H9 (cell line): ENCODE measurements around the gene SPINK1. TPM values are rescaled to one million over a fixed set of nuclear protein-coding genes. Genes with fewer than 3 reads are reported as not detected.

ENCODE experiments used
- DNase-seq: peaks from one replicate; pipeline ENCODE4 v3.0.0-alpha.2; 2017
- H2AFZ ChIP-seq: one replicate; pipeline ENCODE4 v1.6.1; 2013; ENCODE audit warnings: mild to moderate bottlenecking, low read length, control low read depth, moderate library complexity
- H2AK5ac ChIP-seq: 2 replicates; pipeline ENCODE4 v1.6.1; 2013; ENCODE audit warnings: low read length, control low read depth, mixed read lengths; ENCODE audit not compliant: insufficient read length
- H2BK120ac ChIP-seq: one replicate; pipeline ENCODE4 v1.6.1; 2013; ENCODE audit warnings: low read depth, mild to moderate bottlenecking, low read length, control low read depth, inconsistent platforms; ENCODE audit not compliant: poor library complexity, severe bottlenecking
- H2BK12ac ChIP-seq: 2 replicates; pipeline ENCODE4 v1.6.1; 2013; ENCODE audit warnings: low read length, control low read depth, mixed read lengths, low read depth; ENCODE audit not compliant: insufficient read length
- H2BK15ac ChIP-seq: 2 replicates; pipeline ENCODE4 v1.6.1; 2013; ENCODE audit warnings: low read depth, low read length, control low read depth
- H2BK20ac ChIP-seq: one replicate; pipeline ENCODE4 v1.6.1; 2013; ENCODE audit warnings: low read depth, mild to moderate bottlenecking, low read length, control low read depth, inconsistent platforms; ENCODE audit not compliant: poor library complexity, severe bottlenecking
- H2BK5ac ChIP-seq: 2 replicates; pipeline ENCODE4 v1.6.1; 2013; ENCODE audit warnings: low read length, control low read depth, mixed read lengths; ENCODE audit not compliant: insufficient read length
- H3K14ac ChIP-seq: 2 replicates; pipeline ENCODE4 v1.6.1; 2013; ENCODE audit warnings: low read length, control low read depth; ENCODE audit not compliant: insufficient read depth
- H3K18ac ChIP-seq: 2 replicates; pipeline ENCODE4 v1.6.1; 2013; ENCODE audit warnings: low read depth, mild to moderate bottlenecking, mixed read lengths, low read length, control low read depth; ENCODE audit not compliant: insufficient read length
- H3K23ac ChIP-seq: 2 replicates; pipeline ENCODE4 v1.6.1; 2013; ENCODE audit warnings: low read length, control low read depth, mixed read lengths, low read depth; ENCODE audit not compliant: insufficient read length
- H3K23me2 ChIP-seq: 2 replicates; pipeline ENCODE4 v1.6.1; 2013; ENCODE audit warnings: low read depth, mild to moderate bottlenecking, mixed read lengths, low read length, control low read depth; ENCODE audit not compliant: insufficient read length, poor library complexity, severe bottlenecking
- H3K27ac ChIP-seq: 2 replicates; pipeline ENCODE4 v1.5.1; 2013; ENCODE audit warnings: low read length, control low read depth, mixed read lengths, low read depth; ENCODE audit not compliant: insufficient read length
- H3K27me3 ChIP-seq: 2 replicates; pipeline ENCODE4 v1.6.1; 2013; ENCODE audit warnings: low read length, control low read depth, inconsistent platforms; ENCODE audit not compliant: insufficient read depth
- H3K4ac ChIP-seq: 2 replicates; pipeline ENCODE4 v1.6.1; 2013; ENCODE audit warnings: low read depth, mild to moderate bottlenecking, control low read depth, inconsistent platforms, low read length, moderate library complexity
- H3K4me1 ChIP-seq: 2 replicates; pipeline ENCODE4 v1.6.1; 2013; ENCODE audit warnings: low read length, control low read depth, inconsistent platforms; ENCODE audit not compliant: insufficient read depth
- H3K4me2 ChIP-seq: 2 replicates; pipeline ENCODE4 v1.6.1; 2013; ENCODE audit warnings: low read length, control low read depth, mixed read lengths; ENCODE audit not compliant: insufficient read length, insufficient read depth
- H3K56ac ChIP-seq: 2 replicates; pipeline ENCODE4 v1.6.1; 2013; ENCODE audit warnings: low read depth, mild to moderate bottlenecking, mixed read lengths, low read length, control low read depth; ENCODE audit not compliant: insufficient read length
- H3K79me1 ChIP-seq: 2 replicates; pipeline ENCODE4 v1.6.1; 2013; ENCODE audit warnings: low read depth, mild to moderate bottlenecking, moderate library complexity, low read length, control low read depth, inconsistent platforms; ENCODE audit not compliant: insufficient read depth, poor library complexity, severe bottlenecking
- H3K79me2 ChIP-seq: 2 replicates; pipeline ENCODE4 v1.6.1; 2013; ENCODE audit warnings: low read length, control low read depth, inconsistent platforms; ENCODE audit not compliant: insufficient read depth
- H3K9ac ChIP-seq: 2 replicates; pipeline ENCODE4 v1.6.1; 2013; ENCODE audit warnings: low read length, control low read depth, mixed read lengths; ENCODE audit not compliant: insufficient read length; ENCODE audit errors: extremely low read depth
- H3K9me3 ChIP-seq: one replicate; pipeline ENCODE4 v1.6.1; 2013; ENCODE audit warnings: low read depth, low read length, inconsistent platforms; ENCODE audit not compliant: control insufficient read depth
- H3T11ph ChIP-seq: one replicate; pipeline ENCODE4 v1.6.1; 2013; ENCODE audit warnings: mild to moderate bottlenecking, low read length, control low read depth, inconsistent platforms
- H4K20me1 ChIP-seq: one replicate; pipeline ENCODE4 v1.6.1; 2013; ENCODE audit not compliant: control insufficient read depth, insufficient read length, insufficient read depth
- H4K5ac ChIP-seq: 2 replicates; pipeline ENCODE4 v1.6.1; 2013; ENCODE audit warnings: low read depth, mild to moderate bottlenecking, mixed read lengths, low read length, control low read depth; ENCODE audit not compliant: insufficient read length
- H4K8ac ChIP-seq: replicated peaks from 2 replicates; pipeline ENCODE4 v1.6.1; 2013; ENCODE audit warnings: low read length, control low read depth, mixed read lengths, low read depth; ENCODE audit not compliant: insufficient read length
- H4K91ac ChIP-seq: 2 replicates; pipeline ENCODE4 v1.6.1; 2013; ENCODE audit warnings: low read depth, mild to moderate bottlenecking, moderate library complexity, mixed read lengths, low read length, control low read depth; ENCODE audit not compliant: insufficient read length
- H3K27ac Mint-ChIP-seq, 3 experiments: 2 replicates in 2 of 3; 3 replicates in 1 of 3; pipeline ENCODE4 v1.8.0; 2020 to 2021; ENCODE audit warnings: mixed read lengths in 3 of 3, mild to moderate bottlenecking in 1 of 3, moderate library complexity in 1 of 3
- H3K27me3 Mint-ChIP-seq: 2 replicates; pipeline ENCODE4 v1.8.0; 2021; ENCODE audit warnings: low read depth, mild to moderate bottlenecking, moderate library complexity, mixed read lengths
- H3K36me3 Mint-ChIP-seq, 3 experiments: 2 replicates in 2 of 3; 3 replicates in 1 of 3; pipeline ENCODE4 v1.8.0; 2020 to 2021; ENCODE audit warnings: low read depth in 3 of 3, mixed read lengths in 3 of 3; ENCODE audit not compliant: insufficient read depth in 1 of 3
- H3K4me1 Mint-ChIP-seq, 2 experiments: 2 replicates each; pipeline ENCODE4 v1.8.0; 2020; ENCODE audit warnings: mixed read lengths in 2 of 2
- H3K4me3 Mint-ChIP-seq, 2 experiments: 2 replicates in 1 of 2; 3 replicates in 1 of 2; pipeline ENCODE4 v1.8.0; 2020 to 2021; ENCODE audit warnings: mild to moderate bottlenecking in 2 of 2, mixed read lengths in 2 of 2, moderate library complexity in 1 of 2
- H3K9me3 Mint-ChIP-seq, 2 experiments: 2 replicates in 1 of 2; 3 replicates in 1 of 2; pipeline ENCODE4 v1.8.0; 2020; ENCODE audit warnings: mild to moderate bottlenecking in 2 of 2, mixed read lengths in 2 of 2, moderate library complexity in 1 of 2
- CTCF ChIP-seq: fragments of 200-600 bp; sonication (generic); conservative IDR thresholded peaks from 3 replicates; pipeline ENCODE4 v1.8.0; 2021; ENCODE audit warnings: antibody characterized with exemption, mild to moderate bottlenecking
- WGBS: extraction: QIAGEN DNeasy Blood & Tissue Kit; methylation state at CpG from one replicate; pipeline ENCODE4 v1.1.7; 2013; ENCODE audit warnings: missing lambda C conversion rate, low lambda C conversion rate, mixed read lengths; ENCODE audit not compliant: insufficient read length; ENCODE audit errors: extremely low coverage; 5-methylcytosine and 5-hydroxymethylcytosine counted together
- total RNA-seq: library from RNA; stranded (reverse); gene quantifications from 2 replicates; pipeline ENCODE4 v1.2.1, GENCODE V29; 2021

SPINK1 gene
- total RNA-seq, 1 experiment from 2014 or later, result 3.1 TPM

- no peak overlapping the region for H3K23ac ChIP-seq
- no peak overlapping the region for H3K18ac ChIP-seq
- H3K79me1 ChIP-seq, result no peaks in the 10 kb centered on the region
- H3K4me3 Mint-ChIP-seq, result no peak overlapping the region
- peaks cover 4% of the 10 kb centered on the region for H3K27me3 Mint-ChIP-seq
- TF ChIP-seq CTCF, result no peak
- H3K27ac ChIP-seq, result no peak overlapping the region
- H3K4me1 ChIP-seq, result no peaks in the 10 kb centered on the region
- no peak overlapping the region for H3K4ac ChIP-seq
- no peaks in the 10 kb centered on the region for H3K79me2 ChIP-seq
- DNase-seq, result no peak
- no peaks in the 10 kb centered on the region for H3K9me3 ChIP-seq
- H4K20me1 ChIP-seq, result no peaks in the 10 kb centered on the region
- H4K91ac ChIP-seq, result no peak overlapping the region
- H2AK5ac ChIP-seq, result no peak overlapping the region
- H3K36me3 Mint-ChIP-seq, result no peaks in the 10 kb centered on the region; a peak in 1 of 7 replicates
- no peak overlapping the region for H3K14ac ChIP-seq
- H3K56ac ChIP-seq, result no peak overlapping the region
- WGBS, result no CpG with 5 or more reads among the region's 3 CpGs
- no peak overlapping the region for H3T11ph ChIP-seq
- no peak overlapping the region for H2AFZ ChIP-seq
- H3K27me3 ChIP-seq, result no peaks in the 10 kb centered on the region
- no peak overlapping the region for H2BK15ac ChIP-seq
- no peak overlapping the region for H2BK20ac ChIP-seq
- no peak overlapping the region for H3K9ac ChIP-seq
- H3K27ac Mint-ChIP-seq, result peak overlapping the region in 1 of 3 experiments; percentile 0; a peak in 1 of 7 replicates
- H4K5ac ChIP-seq, result no peak overlapping the region
- H2BK12ac ChIP-seq, result no peak overlapping the region
- no peak overlapping the region for H2BK120ac ChIP-seq
- H3K9me3 Mint-ChIP-seq, result no peaks in the 10 kb centered on the region
- H3K4me2 ChIP-seq, result no peak overlapping the region
- H2BK5ac ChIP-seq, result no peak overlapping the region
- H4K8ac ChIP-seq, result no peak overlapping the region
- H3K4me1 Mint-ChIP-seq, result peaks cover 14 to 29% of the 10 kb centered on the region in 2 experiments
- H3K23me2 ChIP-seq, result no peaks in the 10 kb centered on the region
Observed at GRCh38 chr5:147854331-147854730, 22.9 kb upstream of the SPINK1 start.
